HCT116 (cell line): Measurements from ENCODE around the gene PPP1R12B. TPM values are rescaled to one million over a fixed set of nuclear protein-coding genes. Genes with fewer than 3 reads are reported as not detected.

ENCODE experiments used
- ATAC-seq: fragments of 200-7000 bp; cut with Tn5 transposase; 2 replicates; pipeline ENCODE4 v1.9.1; 2020; ENCODE audit warnings: mild to moderate bottlenecking, moderate library complexity
- BruUV-seq: library from RNA; stranded (reverse); fragments of 400-500 nt; replicated peaks from 2 replicates; lab custom pipeline; 2021; lab: Mats Ljungman, UMichigan
- CTCF ChIA-PET: fragments of 300-600 bp; sonication (Branson Sonifier 250); formaldehyde crosslinking; loops from one replicate; lab custom pipeline; 2021; ENCODE audit warnings: antibody characterized with exemption; lab: Charles Lee
- POLR2A ChIA-PET: fragments of 300-600, 350-600 bp; sonication (Branson Sonifier 250); formaldehyde crosslinking; loops from one replicate; lab custom pipeline; 2021; ENCODE audit warnings: antibody characterized with exemption; lab: Charles Lee
- RAD21 ChIA-PET, 2 experiments: fragments of 300-600 bp; sonication (Branson Sonifier 250); formaldehyde crosslinking; loops; one replicate each; lab custom pipeline; 2023; ENCODE audit warnings: low total read pairs in 2 of 2; ENCODE audit not compliant: uncharacterized antibody in 2 of 2, unreplicated experiment in 2 of 2, low non-redundant PET in 1 of 2; lab: Charles Lee
- DNase-seq: peaks from one replicate; pipeline ENCODE4 v3.0.0-alpha.2; 2010; ENCODE audit warnings: low read depth, low spot score
- H2AFZ ChIP-seq: fragments of 200-600 bp; shearing (Covaris generic), sonication (generic); 2 replicates; pipeline ENCODE4 v1.6.1; 2017; ENCODE audit warnings: low read depth, mixed run types, mixed read lengths, antibody characterized with exemption, low read length; ENCODE audit not compliant: poor library complexity, severe bottlenecking
- H3K27ac ChIP-seq: 2 replicates; pipeline ENCODE4 v1.5.1; 2012; ENCODE audit warnings: low read depth, low read length
- H3K27me3 ChIP-seq: fragments of 200-600 bp; sonication (generic); 2 replicates; pipeline ENCODE4 v1.6.1; 2016; ENCODE audit warnings: mixed run types, low read length, mixed read lengths; ENCODE audit not compliant: insufficient read depth
- H3K36me3 ChIP-seq, 2 experiments: fragments of 200-500 bp in 1 of 2; fragments of 200-600 bp in 1 of 2; sonication (Bioruptor generic) in 1 of 2; sonication (generic) in 1 of 2; 2 replicates each; pipeline versions ENCODE4 v1.5.1 to v1.6.1; 2014 to 2016; ENCODE audit warnings: low read length in 2 of 2, inconsistent platforms in 1 of 2, mixed read lengths in 1 of 2, mixed run types in 1 of 2; ENCODE audit not compliant: insufficient read depth in 2 of 2, control insufficient read depth in 1 of 2
- H3K4me1 ChIP-seq, 2 experiments: fragments of 200-600 bp in 1 of 2; sonication (generic) in 1 of 2; 2 replicates each; pipeline versions ENCODE4 v1.5.1 to v1.6.1; 2012 to 2017; ENCODE audit warnings: low read length in 2 of 2, inconsistent platforms in 1 of 2, mild to moderate bottlenecking in 1 of 2, mixed read lengths in 1 of 2, mixed run types in 1 of 2, moderate library complexity in 1 of 2; ENCODE audit not compliant: insufficient read depth in 2 of 2, control insufficient read depth in 1 of 2
- H3K4me2 ChIP-seq: fragments of 200-600 bp; sonication (generic); 2 replicates; pipeline ENCODE4 v1.6.1; 2017; ENCODE audit warnings: mixed run types, low read length, mixed read lengths
- H3K4me3 ChIP-seq, 2 experiments: fragments of 200-600 bp in 1 of 2; sonication (generic) in 1 of 2; replicated peaks in 1 of 2; 2 replicates each; pipeline ENCODE4 v1.5.1; 2011 to 2016; ENCODE audit warnings: low read length in 2 of 2, control low read depth in 1 of 2, low read depth in 1 of 2, mild to moderate bottlenecking in 1 of 2, mixed read lengths in 1 of 2, mixed run types in 1 of 2
- H3K79me2 ChIP-seq: fragments of 200-600 bp; sonication (generic); 2 replicates; pipeline ENCODE4 v1.6.1; 2017; ENCODE audit warnings: mild to moderate bottlenecking, mixed run types, low read length, moderate library complexity, mixed read lengths; ENCODE audit not compliant: insufficient read depth
- H3K9ac ChIP-seq: fragments of 200-600 bp; sonication (generic); 2 replicates; pipeline ENCODE4 v1.6.1; 2016; ENCODE audit warnings: low read length, mixed read lengths
- H3K9me2 ChIP-seq: fragments of 200-600 bp; sonication (generic), shearing (Covaris generic); 2 replicates; pipeline ENCODE4 v1.6.1; 2017; ENCODE audit warnings: mixed run types, mild to moderate bottlenecking, moderate library complexity; ENCODE audit not compliant: insufficient read depth
- H3K9me3 ChIP-seq, 2 experiments: fragments of 200-500 bp in 1 of 2; fragments of 200-600 bp in 1 of 2; sonication (Bioruptor generic) in 1 of 2; sonication (generic) in 1 of 2; 2 replicates each; pipeline ENCODE4 v1.6.1; 2014 to 2017; ENCODE audit warnings: low read length in 2 of 2, mixed read lengths in 2 of 2, inconsistent platforms in 1 of 2, low read depth in 1 of 2, mild to moderate bottlenecking in 1 of 2, mixed run types in 1 of 2, moderate library complexity in 1 of 2; ENCODE audit not compliant: control insufficient read depth in 1 of 2, insufficient read depth in 1 of 2
- H4K20me1 ChIP-seq: fragments of 200-600 bp; sonication (generic), shearing (Covaris generic); 2 replicates; pipeline ENCODE4 v1.6.1; 2017; ENCODE audit warnings: mixed run types, mild to moderate bottlenecking, moderate library complexity; ENCODE audit not compliant: insufficient read depth
- ATF3 ChIP-seq: IDR thresholded peaks from 2 replicates; pipeline ENCODE4 v1.6.1; 2012
- CBX3 ChIP-seq: IDR thresholded peaks from 2 replicates; pipeline ENCODE4 v1.6.1; 2012; ENCODE audit warnings: low read depth
- FOSL1 ChIP-seq: IDR thresholded peaks from 2 replicates; pipeline ENCODE4 v1.6.1; 2012; ENCODE audit warnings: low read depth
- MAX ChIP-seq: IDR thresholded peaks from 2 replicates; pipeline ENCODE4 v1.6.1; 2012
- POLR2A ChIP-seq: IDR thresholded peaks from 2 replicates; pipeline ENCODE4 v1.7.0; 2011; ENCODE audit warnings: borderline replicate concordance; ENCODE audit not compliant: insufficient read depth, insufficient read length; ENCODE audit errors: extremely low read depth
- RAD21 ChIP-seq: IDR thresholded peaks from 2 replicates; pipeline ENCODE4 v1.6.1; 2012; ENCODE audit warnings: low read depth, mild to moderate bottlenecking
- SIN3A ChIP-seq: IDR thresholded peaks from 2 replicates; pipeline ENCODE4 v1.6.1; 2012; ENCODE audit warnings: low read depth
- SP1 ChIP-seq: IDR thresholded peaks from 2 replicates; pipeline ENCODE4 v1.6.1; 2012; ENCODE audit warnings: low read depth
- SRF ChIP-seq: IDR thresholded peaks from 2 replicates; pipeline ENCODE4 v1.6.1; 2012; ENCODE audit warnings: low read depth
- TCF7L2 ChIP-seq: IDR thresholded peaks from 2 replicates; pipeline ENCODE4 v1.7.0; 2011; ENCODE audit warnings: borderline replicate concordance, inconsistent platforms; ENCODE audit not compliant: insufficient read depth, insufficient read length; ENCODE audit errors: extremely low read depth
- YY1 ChIP-seq: IDR thresholded peaks from 2 replicates; pipeline ENCODE4 v1.6.1; 2011; ENCODE audit warnings: low read length, low read depth, moderate library complexity, mild to moderate bottlenecking; ENCODE audit not compliant: insufficient replicate concordance; ENCODE audit errors: extremely low read depth
- ZFX ChIP-seq: fragments of 450-650 bp; IDR thresholded peaks from 2 replicates; pipeline ENCODE4 v1.6.1; 2017
- intact Hi-C: fragments of 100-400 bp; cut with micrococcal nuclease; formaldehyde crosslinking; loops from 2 replicates; pipeline ENCODE4 v1.10.0; 2022
- total RNA-seq: library from RNA; stranded (reverse); gene quantifications from one replicate; pipeline ENCODE4 v1.2.1, GENCODE V29; 2021; ENCODE audit not compliant: unreplicated experiment
- TF ChIP-seq, protein P1 (sequence below): IDR thresholded peaks from 2 replicates; pipeline ENCODE4 v1.6.1; 2012; ENCODE audit warnings: low read depth

PPP1R12B gene
- total RNA-seq, 1 experiment from 2014 or later, result 14.3 TPM

DNA sequence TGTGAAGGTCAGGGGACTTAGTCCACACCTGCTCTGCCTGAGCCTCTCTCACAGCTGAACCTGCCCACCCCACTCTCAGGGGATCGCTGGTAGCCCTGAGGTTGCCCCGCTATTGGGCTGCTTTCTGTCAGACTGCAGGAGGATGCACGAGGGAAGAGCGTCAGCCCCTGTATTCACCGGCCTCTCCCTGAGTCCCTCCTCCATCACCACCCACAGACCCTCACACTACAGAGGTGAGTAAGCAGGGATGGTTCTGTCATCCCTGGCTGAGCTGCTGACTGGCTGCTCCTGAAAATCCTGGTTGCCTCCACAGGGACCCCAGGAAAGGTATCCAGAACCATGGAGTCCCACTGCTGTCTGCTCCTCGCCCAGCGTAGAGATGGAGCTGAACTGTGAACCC is 243.0 kb downstream of the PPP1R12B start:
- Histone ChIP-seq H3K36me3 (no peaks in the 10 kb centered on the region), H3K9me2 (no peaks in the 10 kb centered on the region), H3K9me3 (no peaks in the 10 kb centered on the region), H4K20me1 (no peaks in the 10 kb centered on the region), H3K4me3 (no peak overlapping the region), H3K4me1 (peaks cover 25 to 72% of the 10 kb centered on the region in 2 experiments), H3K79me2 (no peaks in the 10 kb centered on the region), H3K4me2 (no peak overlapping the region), H3K9ac (no peak overlapping the region), H3K27ac (no peak overlapping the region), H2AFZ (no peak overlapping the region), H3K27me3 (no peaks in the 10 kb centered on the region)
- RAD21 ChIA-PET, result no interaction called here
- POLR2A ChIA-PET, result no interaction called here
- TF ChIP-seq, protein P1, sequence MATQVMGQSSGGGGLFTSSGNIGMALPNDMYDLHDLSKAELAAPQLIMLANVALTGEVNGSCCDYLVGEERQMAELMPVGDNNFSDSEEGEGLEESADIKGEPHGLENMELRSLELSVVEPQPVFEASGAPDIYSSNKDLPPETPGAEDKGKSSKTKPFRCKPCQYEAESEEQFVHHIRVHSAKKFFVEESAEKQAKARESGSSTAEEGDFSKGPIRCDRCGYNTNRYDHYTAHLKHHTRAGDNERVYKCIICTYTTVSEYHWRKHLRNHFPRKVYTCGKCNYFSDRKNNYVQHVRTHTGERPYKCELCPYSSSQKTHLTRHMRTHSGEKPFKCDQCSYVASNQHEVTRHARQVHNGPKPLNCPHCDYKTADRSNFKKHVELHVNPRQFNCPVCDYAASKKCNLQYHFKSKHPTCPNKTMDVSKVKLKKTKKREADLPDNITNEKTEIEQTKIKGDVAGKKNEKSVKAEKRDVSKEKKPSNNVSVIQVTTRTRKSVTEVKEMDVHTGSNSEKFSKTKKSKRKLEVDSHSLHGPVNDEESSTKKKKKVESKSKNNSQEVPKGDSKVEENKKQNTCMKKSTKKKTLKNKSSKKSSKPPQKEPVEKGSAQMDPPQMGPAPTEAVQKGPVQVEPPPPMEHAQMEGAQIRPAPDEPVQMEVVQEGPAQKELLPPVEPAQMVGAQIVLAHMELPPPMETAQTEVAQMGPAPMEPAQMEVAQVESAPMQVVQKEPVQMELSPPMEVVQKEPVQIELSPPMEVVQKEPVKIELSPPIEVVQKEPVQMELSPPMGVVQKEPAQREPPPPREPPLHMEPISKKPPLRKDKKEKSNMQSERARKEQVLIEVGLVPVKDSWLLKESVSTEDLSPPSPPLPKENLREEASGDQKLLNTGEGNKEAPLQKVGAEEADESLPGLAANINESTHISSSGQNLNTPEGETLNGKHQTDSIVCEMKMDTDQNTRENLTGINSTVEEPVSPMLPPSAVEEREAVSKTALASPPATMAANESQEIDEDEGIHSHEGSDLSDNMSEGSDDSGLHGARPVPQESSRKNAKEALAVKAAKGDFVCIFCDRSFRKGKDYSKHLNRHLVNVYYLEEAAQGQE, result no peak
- no peak for TF ChIP-seq MAX
- TF ChIP-seq ATF3, result no peak
- no peak for TF ChIP-seq FOSL1
- TF ChIP-seq POLR2A, result no peak
- no peak for TF ChIP-seq CBX3
- DNase-seq (no peak), ATAC-seq (no peak)
- intact Hi-C loops, result no loop called here
- CTCF ChIA-PET, result no interaction called here
- BruUV-seq, result no TSS peak

DNA sequence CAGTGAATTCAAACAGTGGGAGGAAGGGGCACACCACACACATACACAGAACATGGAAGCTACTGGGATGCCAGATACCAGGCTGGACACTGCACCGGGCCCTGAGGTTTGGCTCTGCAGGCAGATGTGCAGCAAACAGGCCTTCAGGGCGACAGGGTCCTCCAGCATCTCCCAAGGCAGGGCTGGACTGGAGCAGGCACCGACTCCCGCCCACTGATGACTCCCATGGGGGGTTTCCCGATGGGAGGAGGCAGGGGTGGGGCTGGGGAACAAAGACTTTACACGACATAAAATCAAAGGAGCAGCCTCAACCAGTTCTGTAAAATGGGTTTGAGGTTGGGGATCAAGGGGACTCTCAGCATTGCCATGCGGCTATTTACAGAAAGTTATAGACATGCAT is 243.6 kb downstream of the PPP1R12B start:
- Histone ChIP-seq H3K9me3 (no peaks in the 10 kb centered on the region), H3K9me2 (no peaks in the 10 kb centered on the region), H3K79me2 (no peaks in the 10 kb centered on the region), H3K9ac (no peak overlapping the region), H3K4me2 (no peak overlapping the region), H3K27ac (no peak overlapping the region), H3K36me3 (no peaks in the 10 kb centered on the region), H4K20me1 (no peaks in the 10 kb centered on the region), H3K4me1 (peaks cover 25 to 70% of the 10 kb centered on the region in 2 experiments)
- ChIA-PET RAD21 (no interaction called here), POLR2A (no interaction called here), CTCF (no interaction called here)
- BruUV-seq, result no TSS peak
- DNase-seq, result no peak
- TF ChIP-seq RAD21 (no peak), YY1 (no peak), SRF (no peak), TCF7L2 (no peak), ZFX (no peak), SP1 (no peak), SIN3A (no peak)
- TF ChIP-seq, all 23 proteins: peak for 0
- Histone ChIP-seq H2AFZ (no peak overlapping the region), H3K4me3 (no peak overlapping the region), H3K27me3 (no peaks in the 10 kb centered on the region)
- intact Hi-C loops, result no loop called here
- ATAC-seq, result no peak
